HCT116 (cell line): ENCODE data around the gene COL16A1. TPM values are rescaled to one million over a fixed set of nuclear protein-coding genes. Genes with fewer than 3 reads are reported as not detected.

ENCODE experiments used
- ATAC-seq: fragments of 200-7000 bp; cut with Tn5 transposase; 2 replicates; pipeline ENCODE4 v1.9.1; 2020; ENCODE audit warnings: mild to moderate bottlenecking, moderate library complexity
- BruUV-seq: library from RNA; stranded (reverse); fragments of 400-500 nt; replicated peaks from 2 replicates; lab custom pipeline; 2021; lab: Mats Ljungman, UMichigan
- CTCF ChIA-PET: fragments of 300-600 bp; sonication (Branson Sonifier 250); formaldehyde crosslinking; loops from one replicate; lab custom pipeline; 2021; ENCODE audit warnings: antibody characterized with exemption; lab: Charles Lee
- POLR2A ChIA-PET: fragments of 300-600, 350-600 bp; sonication (Branson Sonifier 250); formaldehyde crosslinking; loops from one replicate; lab custom pipeline; 2021; ENCODE audit warnings: antibody characterized with exemption; lab: Charles Lee
- RAD21 ChIA-PET, 2 experiments: fragments of 300-600 bp; sonication (Branson Sonifier 250); formaldehyde crosslinking; loops; one replicate each; lab custom pipeline; 2023; ENCODE audit warnings: low total read pairs in 2 of 2; ENCODE audit not compliant: uncharacterized antibody in 2 of 2, unreplicated experiment in 2 of 2, low non-redundant PET in 1 of 2; lab: Charles Lee
- DNase-seq: peaks from one replicate; pipeline ENCODE4 v3.0.0-alpha.2; 2010; ENCODE audit warnings: low read depth, low spot score
- H2AFZ ChIP-seq: fragments of 200-600 bp; shearing (Covaris generic), sonication (generic); 2 replicates; pipeline ENCODE4 v1.6.1; 2017; ENCODE audit warnings: low read depth, mixed run types, mixed read lengths, antibody characterized with exemption, low read length; ENCODE audit not compliant: poor library complexity, severe bottlenecking
- H3K27ac ChIP-seq: 2 replicates; pipeline ENCODE4 v1.5.1; 2012; ENCODE audit warnings: low read depth, low read length
- H3K27me3 ChIP-seq: fragments of 200-600 bp; sonication (generic); 2 replicates; pipeline ENCODE4 v1.6.1; 2016; ENCODE audit warnings: mixed run types, low read length, mixed read lengths; ENCODE audit not compliant: insufficient read depth
- H3K36me3 ChIP-seq, 2 experiments: fragments of 200-500 bp in 1 of 2; fragments of 200-600 bp in 1 of 2; sonication (Bioruptor generic) in 1 of 2; sonication (generic) in 1 of 2; 2 replicates each; pipeline versions ENCODE4 v1.5.1 to v1.6.1; 2014 to 2016; ENCODE audit warnings: low read length in 2 of 2, inconsistent platforms in 1 of 2, mixed read lengths in 1 of 2, mixed run types in 1 of 2; ENCODE audit not compliant: insufficient read depth in 2 of 2, control insufficient read depth in 1 of 2
- H3K4me1 ChIP-seq, 2 experiments: fragments of 200-600 bp in 1 of 2; sonication (generic) in 1 of 2; 2 replicates each; pipeline versions ENCODE4 v1.5.1 to v1.6.1; 2012 to 2017; ENCODE audit warnings: low read length in 2 of 2, inconsistent platforms in 1 of 2, mild to moderate bottlenecking in 1 of 2, mixed read lengths in 1 of 2, mixed run types in 1 of 2, moderate library complexity in 1 of 2; ENCODE audit not compliant: insufficient read depth in 2 of 2, control insufficient read depth in 1 of 2
- H3K4me2 ChIP-seq: fragments of 200-600 bp; sonication (generic); 2 replicates; pipeline ENCODE4 v1.6.1; 2017; ENCODE audit warnings: mixed run types, low read length, mixed read lengths
- H3K4me3 ChIP-seq, 2 experiments: fragments of 200-600 bp in 1 of 2; sonication (generic) in 1 of 2; replicated peaks in 1 of 2; 2 replicates each; pipeline ENCODE4 v1.5.1; 2011 to 2016; ENCODE audit warnings: low read length in 2 of 2, control low read depth in 1 of 2, low read depth in 1 of 2, mild to moderate bottlenecking in 1 of 2, mixed read lengths in 1 of 2, mixed run types in 1 of 2
- H3K79me2 ChIP-seq: fragments of 200-600 bp; sonication (generic); 2 replicates; pipeline ENCODE4 v1.6.1; 2017; ENCODE audit warnings: mild to moderate bottlenecking, mixed run types, low read length, moderate library complexity, mixed read lengths; ENCODE audit not compliant: insufficient read depth
- H3K9ac ChIP-seq: fragments of 200-600 bp; sonication (generic); 2 replicates; pipeline ENCODE4 v1.6.1; 2016; ENCODE audit warnings: low read length, mixed read lengths
- H3K9me2 ChIP-seq: fragments of 200-600 bp; sonication (generic), shearing (Covaris generic); 2 replicates; pipeline ENCODE4 v1.6.1; 2017; ENCODE audit warnings: mixed run types, mild to moderate bottlenecking, moderate library complexity; ENCODE audit not compliant: insufficient read depth
- H3K9me3 ChIP-seq, 2 experiments: fragments of 200-500 bp in 1 of 2; fragments of 200-600 bp in 1 of 2; sonication (Bioruptor generic) in 1 of 2; sonication (generic) in 1 of 2; 2 replicates each; pipeline ENCODE4 v1.6.1; 2014 to 2017; ENCODE audit warnings: low read length in 2 of 2, mixed read lengths in 2 of 2, inconsistent platforms in 1 of 2, low read depth in 1 of 2, mild to moderate bottlenecking in 1 of 2, mixed run types in 1 of 2, moderate library complexity in 1 of 2; ENCODE audit not compliant: control insufficient read depth in 1 of 2, insufficient read depth in 1 of 2
- H4K20me1 ChIP-seq: fragments of 200-600 bp; sonication (generic), shearing (Covaris generic); 2 replicates; pipeline ENCODE4 v1.6.1; 2017; ENCODE audit warnings: mixed run types, mild to moderate bottlenecking, moderate library complexity; ENCODE audit not compliant: insufficient read depth
- CBX3 ChIP-seq: IDR thresholded peaks from 2 replicates; pipeline ENCODE4 v1.6.1; 2012; ENCODE audit warnings: low read depth
- POLR2AphosphoS5 ChIP-seq: IDR thresholded peaks from 2 replicates; pipeline ENCODE4 v1.6.1; 2011; ENCODE audit warnings: mild to moderate bottlenecking, low read depth, low read length, moderate library complexity
- SIN3A ChIP-seq: IDR thresholded peaks from 2 replicates; pipeline ENCODE4 v1.6.1; 2012; ENCODE audit warnings: low read depth
- SP1 ChIP-seq: IDR thresholded peaks from 2 replicates; pipeline ENCODE4 v1.6.1; 2012; ENCODE audit warnings: low read depth
- TCF7L2 ChIP-seq: IDR thresholded peaks from 2 replicates; pipeline ENCODE4 v1.7.0; 2011; ENCODE audit warnings: borderline replicate concordance, inconsistent platforms; ENCODE audit not compliant: insufficient read depth, insufficient read length; ENCODE audit errors: extremely low read depth
- intact Hi-C: fragments of 100-400 bp; cut with micrococcal nuclease; formaldehyde crosslinking; loops from 2 replicates; pipeline ENCODE4 v1.10.0; 2022
- total RNA-seq: library from RNA; stranded (reverse); gene quantifications from one replicate; pipeline ENCODE4 v1.2.1, GENCODE V29; 2021; ENCODE audit not compliant: unreplicated experiment
- TF ChIP-seq, protein P1 (sequence below), 3 experiments: fragments of 200-600 bp in 1 of 3; sonication (generic) in 1 of 3; IDR thresholded peaks in 2 of 3; conservative IDR thresholded peaks in 1 of 3; 2 replicates each; pipeline ENCODE4 v1.5.1; 2012 to 2017; ENCODE audit warnings: low read depth in 2 of 3, low read length in 2 of 3, antibody characterized with exemption in 1 of 3, borderline replicate concordance in 1 of 3, control low read depth in 1 of 3, mild to moderate bottlenecking in 1 of 3, mixed read lengths in 1 of 3, mixed run types in 1 of 3, moderate library complexity in 1 of 3; ENCODE audit not compliant: insufficient read depth in 1 of 3
- TF ChIP-seq, protein P2 (sequence below): IDR thresholded peaks from 2 replicates; pipeline ENCODE4 v1.6.1; 2012
- TF ChIP-seq, protein P3 (sequence below): IDR thresholded peaks from 2 replicates; pipeline ENCODE4 v1.6.1; 2011; ENCODE audit warnings: mild to moderate bottlenecking, low read length, moderate library complexity; ENCODE audit not compliant: insufficient replicate concordance; ENCODE audit errors: extremely low read depth

Gene COL16A1
- total RNA-seq, 1 experiment from 2014 or later: 2.2 TPM

DNA sequence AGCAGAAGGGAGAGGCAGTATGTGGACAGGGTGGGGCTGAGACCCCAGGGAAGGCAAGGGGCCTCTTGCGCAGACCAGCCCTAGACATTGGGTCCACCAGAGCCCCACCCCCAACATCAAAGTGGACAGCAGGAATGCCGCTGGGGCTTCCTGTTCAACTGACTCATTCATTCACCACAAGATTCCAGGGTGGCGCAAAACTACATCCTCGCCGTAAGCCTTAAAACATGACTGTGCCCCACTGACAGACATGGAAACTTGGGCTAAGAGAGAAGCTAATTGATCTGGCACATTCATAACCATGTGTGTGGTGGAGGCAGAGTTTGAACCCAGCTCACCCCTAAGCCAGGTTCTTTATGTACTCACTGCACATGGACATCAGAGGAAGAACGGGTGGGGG, 14.0 kb downstream of the COL16A1 start:
- ChIA-PET POLR2A (no interaction called here), CTCF (no interaction called here), RAD21 (no interaction called here)
- Histone ChIP-seq H3K27ac (peak overlapping the region; percentile 14; the same call in 1 of the 2 replicates), H2AFZ (no peak overlapping the region), H3K4me1 (peaks cover 12 to 37% of the 10 kb centered on the region in 2 experiments), H3K9me2 (no peaks in the 10 kb centered on the region), H3K9ac (peak overlapping the region; percentile 33), H3K4me3 (peak overlapping the region in 1 of 2 experiments; percentile 33; a peak in 3 of 4 replicates), H3K36me3 (no peaks in the 10 kb centered on the region), H3K79me2 (no peaks in the 10 kb centered on the region), H3K9me3 (no peaks in the 10 kb centered on the region), H3K4me2 (peak overlapping the region; percentile 80), H4K20me1 (no peaks in the 10 kb centered on the region), H3K27me3 (no peaks in the 10 kb centered on the region)
- TF ChIP-seq SP1 (no peak), POLR2AphosphoS5 (peak; percentile 20; the same call in 1 of the 2 replicates), TCF7L2 (peak; percentile 99), CBX3 (no peak)
- TF ChIP-seq, protein P1, sequence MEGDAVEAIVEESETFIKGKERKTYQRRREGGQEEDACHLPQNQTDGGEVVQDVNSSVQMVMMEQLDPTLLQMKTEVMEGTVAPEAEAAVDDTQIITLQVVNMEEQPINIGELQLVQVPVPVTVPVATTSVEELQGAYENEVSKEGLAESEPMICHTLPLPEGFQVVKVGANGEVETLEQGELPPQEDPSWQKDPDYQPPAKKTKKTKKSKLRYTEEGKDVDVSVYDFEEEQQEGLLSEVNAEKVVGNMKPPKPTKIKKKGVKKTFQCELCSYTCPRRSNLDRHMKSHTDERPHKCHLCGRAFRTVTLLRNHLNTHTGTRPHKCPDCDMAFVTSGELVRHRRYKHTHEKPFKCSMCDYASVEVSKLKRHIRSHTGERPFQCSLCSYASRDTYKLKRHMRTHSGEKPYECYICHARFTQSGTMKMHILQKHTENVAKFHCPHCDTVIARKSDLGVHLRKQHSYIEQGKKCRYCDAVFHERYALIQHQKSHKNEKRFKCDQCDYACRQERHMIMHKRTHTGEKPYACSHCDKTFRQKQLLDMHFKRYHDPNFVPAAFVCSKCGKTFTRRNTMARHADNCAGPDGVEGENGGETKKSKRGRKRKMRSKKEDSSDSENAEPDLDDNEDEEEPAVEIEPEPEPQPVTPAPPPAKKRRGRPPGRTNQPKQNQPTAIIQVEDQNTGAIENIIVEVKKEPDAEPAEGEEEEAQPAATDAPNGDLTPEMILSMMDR (IDR thresholded peaks at IDR 0.05 in 2 of 3, conservative IDR thresholded peaks at IDR 0.05 in 1 of 3; ENCODE audit: borderline replicate concordance in 1 of 3, insufficient read depth in 1 of 3, low read depth in 2 of 3, low read length in 2 of 3): no peak
- no TSS peak for BruUV-seq
- intact Hi-C loops: no loop called here
- DNase-seq (peak; percentile 67), ATAC-seq (peak; percentile 78)

DNA sequence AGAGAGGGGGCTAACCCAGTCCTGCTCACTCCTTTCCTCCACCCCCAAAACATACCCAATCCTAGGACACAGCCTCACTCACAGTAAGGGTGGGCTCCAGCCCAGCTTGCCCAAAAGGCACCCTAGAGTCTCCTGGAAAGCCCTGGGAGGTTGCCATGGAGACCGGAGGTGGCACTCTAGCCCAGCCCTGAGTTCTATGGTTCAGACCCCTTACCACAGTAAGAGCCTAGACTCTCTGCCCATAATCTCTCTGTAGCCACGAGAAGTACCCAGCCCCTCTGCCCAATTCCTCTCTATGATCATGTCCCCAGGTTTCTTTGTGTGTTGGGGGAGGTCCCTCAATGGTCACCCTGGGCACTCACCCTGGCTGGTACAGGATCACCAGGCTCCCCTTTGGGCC, 14.4 kb downstream of the COL16A1 start:
- Histone ChIP-seq H3K4me1 (peaks cover 12 to 34% of the 10 kb centered on the region in 2 experiments), H2AFZ (no peak overlapping the region), H3K9me2 (no peaks in the 10 kb centered on the region), H3K9ac (peak overlapping the region; percentile 33), H4K20me1 (no peaks in the 10 kb centered on the region), H3K9me3 (no peaks in the 10 kb centered on the region), H3K27ac (peak overlapping the region; percentile 14; the same call in 1 of the 2 replicates), H3K27me3 (no peaks in the 10 kb centered on the region), H3K4me3 (peak overlapping the region in 1 of 2 experiments; percentile 33; a peak in 2 of 4 replicates), H3K79me2 (no peaks in the 10 kb centered on the region), H3K4me2 (peak overlapping the region; percentile 80), H3K36me3 (no peaks in the 10 kb centered on the region)
- DNase-seq (no peak), ATAC-seq (peak; percentile 52)
- ChIA-PET CTCF (no interaction called here), RAD21 (no interaction called here), POLR2A (no interaction called here)
- BruUV-seq: no TSS peak
- intact Hi-C loops: no loop called here
- TF ChIP-seq TCF7L2 (no peak), SP1 (no peak), SIN3A (no peak)
- TF ChIP-seq, protein P2, sequence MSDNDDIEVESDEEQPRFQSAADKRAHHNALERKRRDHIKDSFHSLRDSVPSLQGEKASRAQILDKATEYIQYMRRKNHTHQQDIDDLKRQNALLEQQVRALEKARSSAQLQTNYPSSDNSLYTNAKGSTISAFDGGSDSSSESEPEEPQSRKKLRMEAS: no peak
- TF ChIP-seq, protein P3, sequence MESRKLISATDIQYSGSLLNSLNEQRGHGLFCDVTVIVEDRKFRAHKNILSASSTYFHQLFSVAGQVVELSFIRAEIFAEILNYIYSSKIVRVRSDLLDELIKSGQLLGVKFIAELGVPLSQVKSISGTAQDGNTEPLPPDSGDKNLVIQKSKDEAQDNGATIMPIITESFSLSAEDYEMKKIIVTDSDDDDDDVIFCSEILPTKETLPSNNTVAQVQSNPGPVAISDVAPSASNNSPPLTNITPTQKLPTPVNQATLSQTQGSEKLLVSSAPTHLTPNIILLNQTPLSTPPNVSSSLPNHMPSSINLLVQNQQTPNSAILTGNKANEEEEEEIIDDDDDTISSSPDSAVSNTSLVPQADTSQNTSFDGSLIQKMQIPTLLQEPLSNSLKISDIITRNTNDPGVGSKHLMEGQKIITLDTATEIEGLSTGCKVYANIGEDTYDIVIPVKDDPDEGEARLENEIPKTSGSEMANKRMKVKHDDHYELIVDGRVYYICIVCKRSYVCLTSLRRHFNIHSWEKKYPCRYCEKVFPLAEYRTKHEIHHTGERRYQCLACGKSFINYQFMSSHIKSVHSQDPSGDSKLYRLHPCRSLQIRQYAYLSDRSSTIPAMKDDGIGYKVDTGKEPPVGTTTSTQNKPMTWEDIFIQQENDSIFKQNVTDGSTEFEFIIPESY: no peak
